Progenitor cell of endocrine pancreas (in vitro differentiated cells): ENCODE data around the gene USP38. TPM values are rescaled to one million over a fixed set of nuclear protein-coding genes. Genes with fewer than 3 reads are reported as not detected.

Source experiments
- DNase-seq: peaks from one replicate; pipeline ENCODE4 v3.0.0; 2021; ENCODE audit warnings: low spot score; ENCODE audit not compliant: unreplicated experiment
- H3K27ac Mint-ChIP-seq: 2 replicates; pipeline ENCODE4 v1.8.0; 2021; ENCODE audit warnings: mild to moderate bottlenecking, moderate library complexity, mixed read lengths
- H3K27me3 Mint-ChIP-seq: 2 replicates; pipeline ENCODE4 v1.8.0; 2021; ENCODE audit warnings: mixed read lengths
- H3K36me3 Mint-ChIP-seq: 2 replicates; pipeline ENCODE4 v1.8.0; 2022; ENCODE audit warnings: mixed read lengths; ENCODE audit not compliant: insufficient read depth
- H3K4me1 Mint-ChIP-seq: 2 replicates; pipeline ENCODE4 v1.8.0; 2021; ENCODE audit warnings: low read depth, mixed read lengths
- H3K4me3 Mint-ChIP-seq: 2 replicates; pipeline ENCODE4 v1.8.0; 2021; ENCODE audit warnings: low read depth, mild to moderate bottlenecking, moderate library complexity, mixed read lengths
- H3K9me3 Mint-ChIP-seq: 2 replicates; pipeline ENCODE4 v1.8.0; 2021; ENCODE audit warnings: low read depth, mixed read lengths
- total RNA-seq: library from RNA; stranded (reverse); gene quantifications from 2 replicates; pipeline ENCODE4 v1.2.1, GENCODE V29; 2021
- TF ChIP-seq, protein P1 (sequence below): fragments of 200-600 bp; sonication (generic); IDR thresholded peaks from one replicate; pipeline ENCODE4 v1.5.0; 2021; ENCODE audit warnings: antibody characterized with exemption, mild to moderate bottlenecking; ENCODE audit not compliant: unreplicated experiment

Gene USP38
- total RNA-seq, 1 donor from 2014 or later = 23.3 TPM

DNA sequence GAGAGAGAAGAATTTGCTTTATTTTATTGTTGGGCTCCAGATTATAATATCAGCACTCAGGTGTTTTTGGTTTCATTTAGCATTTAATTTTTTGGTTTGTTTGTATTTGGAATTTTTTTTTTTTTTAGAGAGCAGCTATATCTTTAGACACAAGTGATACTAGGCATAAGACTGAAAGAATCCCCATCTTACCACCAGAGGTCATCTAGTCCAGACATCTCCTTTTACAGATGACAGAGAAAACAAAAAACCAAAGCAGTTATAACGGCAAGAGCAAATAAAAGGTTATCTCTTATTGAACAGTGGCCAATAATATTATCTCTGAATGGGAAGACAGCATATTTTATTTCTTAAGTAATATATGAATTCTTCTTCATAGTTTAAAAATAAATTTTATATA lies 22.8 kb downstream of the USP38 start:
- H3K4me3 Mint-ChIP-seq = no peak overlapping the region
- no peak for DNase-seq
- no peaks in the 10 kb centered on the region for H3K9me3 Mint-ChIP-seq
- no peaks in the 10 kb centered on the region for H3K27me3 Mint-ChIP-seq
- TF ChIP-seq, protein P1, sequence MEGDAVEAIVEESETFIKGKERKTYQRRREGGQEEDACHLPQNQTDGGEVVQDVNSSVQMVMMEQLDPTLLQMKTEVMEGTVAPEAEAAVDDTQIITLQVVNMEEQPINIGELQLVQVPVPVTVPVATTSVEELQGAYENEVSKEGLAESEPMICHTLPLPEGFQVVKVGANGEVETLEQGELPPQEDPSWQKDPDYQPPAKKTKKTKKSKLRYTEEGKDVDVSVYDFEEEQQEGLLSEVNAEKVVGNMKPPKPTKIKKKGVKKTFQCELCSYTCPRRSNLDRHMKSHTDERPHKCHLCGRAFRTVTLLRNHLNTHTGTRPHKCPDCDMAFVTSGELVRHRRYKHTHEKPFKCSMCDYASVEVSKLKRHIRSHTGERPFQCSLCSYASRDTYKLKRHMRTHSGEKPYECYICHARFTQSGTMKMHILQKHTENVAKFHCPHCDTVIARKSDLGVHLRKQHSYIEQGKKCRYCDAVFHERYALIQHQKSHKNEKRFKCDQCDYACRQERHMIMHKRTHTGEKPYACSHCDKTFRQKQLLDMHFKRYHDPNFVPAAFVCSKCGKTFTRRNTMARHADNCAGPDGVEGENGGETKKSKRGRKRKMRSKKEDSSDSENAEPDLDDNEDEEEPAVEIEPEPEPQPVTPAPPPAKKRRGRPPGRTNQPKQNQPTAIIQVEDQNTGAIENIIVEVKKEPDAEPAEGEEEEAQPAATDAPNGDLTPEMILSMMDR = peak; percentile 26
- peaks cover 15% of the 10 kb centered on the region for H3K4me1 Mint-ChIP-seq
- no peak overlapping the region for H3K27ac Mint-ChIP-seq
- peaks cover 28% of the 10 kb centered on the region for H3K36me3 Mint-ChIP-seq

DNA sequence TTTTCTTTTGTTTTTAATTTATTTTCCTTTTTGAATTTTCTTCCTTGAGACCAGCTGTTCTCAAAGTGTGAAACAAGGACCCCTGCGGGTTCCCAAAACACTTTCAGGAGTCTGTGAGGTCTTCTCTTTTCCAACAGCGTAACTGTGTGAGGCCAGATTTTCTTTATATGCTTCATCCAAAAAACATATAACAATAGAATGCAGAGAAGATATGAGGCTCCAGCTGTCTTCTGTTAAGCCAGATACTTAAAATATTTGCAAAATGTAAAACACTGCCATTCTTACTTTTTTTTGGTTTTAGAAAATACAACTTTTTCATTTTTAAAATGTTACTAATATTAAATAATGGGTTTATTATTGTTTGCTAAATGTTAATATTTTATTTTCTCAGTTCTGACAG lies 27.8 kb downstream of the USP38 start:
- TF ChIP-seq, protein P1 = no peak
- Mint-ChIP-seq H3K36me3 (peaks cover 3% of the 10 kb centered on the region), H3K4me1 (peaks cover 2% of the 10 kb centered on the region), H3K4me3 (no peak overlapping the region), H3K27ac (no peak overlapping the region), H3K9me3 (no peaks in the 10 kb centered on the region), H3K27me3 (no peaks in the 10 kb centered on the region)
- no peak for DNase-seq

DNA sequence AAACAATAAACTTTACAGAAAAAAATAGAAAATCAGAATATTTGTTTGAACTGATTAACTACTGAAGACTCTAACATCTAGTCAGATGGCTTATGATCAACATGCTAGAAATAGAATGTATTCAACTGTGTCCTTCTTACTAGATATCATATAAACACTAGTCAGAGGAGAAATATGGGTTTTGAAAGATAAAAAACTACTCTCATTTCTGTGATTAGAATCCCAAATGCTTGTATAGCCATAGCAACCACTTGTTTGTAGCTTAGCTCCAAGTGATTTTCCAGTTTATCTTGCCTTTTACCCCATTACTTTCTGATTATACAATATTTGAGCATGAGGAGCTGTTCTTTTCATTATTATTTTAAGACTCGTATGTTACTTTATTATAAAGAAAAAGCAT lies 31.2 kb downstream of the USP38 start:
- Mint-ChIP-seq H3K4me1 (peaks cover 1% of the 10 kb centered on the region), H3K36me3 (peaks cover 5% of the 10 kb centered on the region), H3K4me3 (no peak overlapping the region), H3K27me3 (no peaks in the 10 kb centered on the region), H3K9me3 (no peaks in the 10 kb centered on the region), H3K27ac (no peak overlapping the region)
- no peak for DNase-seq
- TF ChIP-seq, protein P1 = no peak

DNA sequence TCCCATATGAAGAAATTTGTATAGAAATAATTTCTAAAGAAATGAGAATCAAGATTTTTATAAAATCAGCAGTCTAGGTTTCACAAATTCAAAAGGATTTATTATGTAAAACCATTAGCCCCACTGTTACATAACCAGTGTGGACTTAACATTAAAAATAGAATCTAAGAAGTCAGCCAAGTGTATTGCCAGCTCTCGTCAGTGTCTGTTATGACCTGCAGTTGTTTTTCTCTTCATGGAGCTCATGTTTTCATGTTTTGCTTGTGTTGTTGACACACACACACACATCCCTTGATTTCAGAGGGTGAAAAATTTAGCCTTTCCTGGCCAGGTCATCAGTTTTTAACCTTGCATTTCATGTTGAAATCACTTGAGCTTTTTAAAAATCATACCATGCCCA lies 39.5 kb downstream of the USP38 start:
- H3K36me3 Mint-ChIP-seq = peaks cover 4% of the 10 kb centered on the region
- H3K27ac Mint-ChIP-seq = no peak overlapping the region
- DNase-seq = no peak
- no peaks in the 10 kb centered on the region for H3K9me3 Mint-ChIP-seq
- H3K4me1 Mint-ChIP-seq = peaks cover 5% of the 10 kb centered on the region
- no peaks in the 10 kb centered on the region for H3K27me3 Mint-ChIP-seq
- no peak overlapping the region for H3K4me3 Mint-ChIP-seq
- TF ChIP-seq, protein P1 = no peak

DNA sequence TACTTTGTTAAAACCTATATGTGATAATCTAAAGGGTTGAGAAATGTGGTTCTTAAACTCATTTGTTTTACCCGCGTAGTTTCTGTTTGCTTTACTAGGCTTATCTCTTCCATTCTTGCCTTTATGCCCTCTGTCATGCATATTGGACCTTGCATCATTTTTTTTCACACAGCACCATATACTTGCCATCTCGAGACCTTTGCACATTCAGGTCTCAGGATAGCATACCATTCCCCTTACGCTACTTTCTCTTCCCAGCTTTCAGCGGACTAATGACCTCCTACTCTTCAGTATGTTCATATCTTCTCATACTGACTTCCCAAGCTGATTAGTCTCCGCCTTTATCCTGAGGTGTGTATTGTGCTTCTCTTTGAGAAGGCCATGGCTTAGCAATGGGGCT lies 40.5 kb downstream of the USP38 start:
- TF ChIP-seq, protein P1 = no peak
- DNase-seq = no peak
- Mint-ChIP-seq H3K4me1 (peaks cover 5% of the 10 kb centered on the region), H3K4me3 (no peak overlapping the region), H3K9me3 (no peaks in the 10 kb centered on the region), H3K27me3 (no peaks in the 10 kb centered on the region), H3K27ac (peak overlapping the region; percentile 21), H3K36me3 (peaks cover 4% of the 10 kb centered on the region)

DNA sequence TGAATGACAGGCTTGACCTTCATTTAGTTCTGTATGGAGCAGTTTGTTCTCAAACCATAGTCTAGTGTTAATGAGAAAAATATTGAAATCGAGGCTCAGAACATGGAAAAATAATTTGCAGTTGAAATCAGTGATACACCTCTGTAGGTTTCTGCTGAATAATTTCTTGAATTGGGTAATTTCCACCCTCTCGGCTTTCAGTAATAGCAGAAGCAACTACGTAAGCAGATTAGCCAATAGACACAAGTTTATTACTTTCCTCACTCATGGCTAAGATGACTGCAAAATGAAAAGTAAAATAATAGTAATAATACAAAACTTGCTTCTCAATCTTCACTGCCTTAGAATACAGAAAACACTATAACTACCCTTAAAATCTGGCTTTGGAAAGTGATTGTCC lies 46.0 kb downstream of the USP38 start:
- no peak for DNase-seq
- Mint-ChIP-seq H3K4me1 (peaks cover under 1% of the 10 kb centered on the region), H3K36me3 (no peaks in the 10 kb centered on the region), H3K4me3 (no peak overlapping the region), H3K27ac (no peak overlapping the region), H3K27me3 (no peaks in the 10 kb centered on the region), H3K9me3 (no peaks in the 10 kb centered on the region)
- TF ChIP-seq, protein P1 = no peak
